GM23338 (cell line): ENCODE data around the gene JOSD2.
"Not testable (repeated sequence)": the region's sequence is repeated elsewhere in the genome, so short reads cannot be mapped to it uniquely, and the experiment has no call there.

ENCODE experiments used
- CREB1 ChIP-seq: fragments of 250-450 bp; sonication (Bioruptor Pico); IDR thresholded peaks from 2 replicates; pipeline ENCODE4 v1.5.0; 2020; ENCODE audit warnings: low read depth, mild to moderate bottlenecking, moderate library complexity
- EZH2 ChIP-seq: fragments of 200-600 bp; sonication (generic); IDR thresholded peaks from one replicate; pipeline ENCODE4 v1.8.0; 2017; ENCODE audit warnings: antibody characterized with exemption, mild to moderate bottlenecking, low read depth; ENCODE audit not compliant: unreplicated experiment
- EZH2phosphoT487 ChIP-seq: fragments of 200-600 bp; sonication (generic); IDR thresholded peaks from one replicate; pipeline ENCODE4 v1.8.1; 2018; ENCODE audit warnings: antibody characterized with exemption; ENCODE audit not compliant: unreplicated experiment
- JUNB ChIP-seq: IDR thresholded peaks from one replicate; pipeline ENCODE4 v1.6.1; 2016; ENCODE audit warnings: antibody characterized with exemption; ENCODE audit not compliant: unreplicated experiment
- POLR2AphosphoS5 ChIP-seq: IDR thresholded peaks from 2 replicates; pipeline ENCODE4 v1.6.1; 2016; ENCODE audit warnings: antibody characterized with exemption, low read depth
- ZNF331 ChIP-seq: fragments of 250-450 bp; sonication (Bioruptor Pico); IDR thresholded peaks from 2 replicates; pipeline ENCODE4 v1.5.0; 2020; ENCODE audit warnings: low read depth, mild to moderate bottlenecking, moderate library complexity
- TF ChIP-seq, protein P1 (sequence below), 2 experiments: fragments of 200-600 bp in 1 of 2; sonication (generic) in 1 of 2; conservative IDR thresholded peaks; 2 replicates each; pipeline versions ENCODE4 v1.5.1 to v1.6.1; 2016 to 2017; ENCODE audit warnings: antibody characterized with exemption in 2 of 2, low read depth in 2 of 2, mild to moderate bottlenecking in 2 of 2, moderate library complexity in 1 of 2
- TF ChIP-seq, protein P2 (sequence below): IDR thresholded peaks from one replicate; pipeline ENCODE4 v1.6.1; 2018; ENCODE audit warnings: antibody characterized with exemption; ENCODE audit not compliant: unreplicated experiment

GRCh38 chr19:50528052-50528451, 17.1 kb upstream of the JOSD2 start:
- not testable (repeated sequence) for TF ChIP-seq EZH2; POLR2AphosphoS5; ZNF331; CREB1 (CRISPR knock-in tag); EZH2phosphoT487; JUNB
- TF ChIP-seq, protein P1, sequence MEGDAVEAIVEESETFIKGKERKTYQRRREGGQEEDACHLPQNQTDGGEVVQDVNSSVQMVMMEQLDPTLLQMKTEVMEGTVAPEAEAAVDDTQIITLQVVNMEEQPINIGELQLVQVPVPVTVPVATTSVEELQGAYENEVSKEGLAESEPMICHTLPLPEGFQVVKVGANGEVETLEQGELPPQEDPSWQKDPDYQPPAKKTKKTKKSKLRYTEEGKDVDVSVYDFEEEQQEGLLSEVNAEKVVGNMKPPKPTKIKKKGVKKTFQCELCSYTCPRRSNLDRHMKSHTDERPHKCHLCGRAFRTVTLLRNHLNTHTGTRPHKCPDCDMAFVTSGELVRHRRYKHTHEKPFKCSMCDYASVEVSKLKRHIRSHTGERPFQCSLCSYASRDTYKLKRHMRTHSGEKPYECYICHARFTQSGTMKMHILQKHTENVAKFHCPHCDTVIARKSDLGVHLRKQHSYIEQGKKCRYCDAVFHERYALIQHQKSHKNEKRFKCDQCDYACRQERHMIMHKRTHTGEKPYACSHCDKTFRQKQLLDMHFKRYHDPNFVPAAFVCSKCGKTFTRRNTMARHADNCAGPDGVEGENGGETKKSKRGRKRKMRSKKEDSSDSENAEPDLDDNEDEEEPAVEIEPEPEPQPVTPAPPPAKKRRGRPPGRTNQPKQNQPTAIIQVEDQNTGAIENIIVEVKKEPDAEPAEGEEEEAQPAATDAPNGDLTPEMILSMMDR (conservative IDR thresholded peaks at IDR 0.05; ENCODE audit: low read depth in 2 of 2): not testable (repeated sequence)
- TF ChIP-seq, protein P2, sequence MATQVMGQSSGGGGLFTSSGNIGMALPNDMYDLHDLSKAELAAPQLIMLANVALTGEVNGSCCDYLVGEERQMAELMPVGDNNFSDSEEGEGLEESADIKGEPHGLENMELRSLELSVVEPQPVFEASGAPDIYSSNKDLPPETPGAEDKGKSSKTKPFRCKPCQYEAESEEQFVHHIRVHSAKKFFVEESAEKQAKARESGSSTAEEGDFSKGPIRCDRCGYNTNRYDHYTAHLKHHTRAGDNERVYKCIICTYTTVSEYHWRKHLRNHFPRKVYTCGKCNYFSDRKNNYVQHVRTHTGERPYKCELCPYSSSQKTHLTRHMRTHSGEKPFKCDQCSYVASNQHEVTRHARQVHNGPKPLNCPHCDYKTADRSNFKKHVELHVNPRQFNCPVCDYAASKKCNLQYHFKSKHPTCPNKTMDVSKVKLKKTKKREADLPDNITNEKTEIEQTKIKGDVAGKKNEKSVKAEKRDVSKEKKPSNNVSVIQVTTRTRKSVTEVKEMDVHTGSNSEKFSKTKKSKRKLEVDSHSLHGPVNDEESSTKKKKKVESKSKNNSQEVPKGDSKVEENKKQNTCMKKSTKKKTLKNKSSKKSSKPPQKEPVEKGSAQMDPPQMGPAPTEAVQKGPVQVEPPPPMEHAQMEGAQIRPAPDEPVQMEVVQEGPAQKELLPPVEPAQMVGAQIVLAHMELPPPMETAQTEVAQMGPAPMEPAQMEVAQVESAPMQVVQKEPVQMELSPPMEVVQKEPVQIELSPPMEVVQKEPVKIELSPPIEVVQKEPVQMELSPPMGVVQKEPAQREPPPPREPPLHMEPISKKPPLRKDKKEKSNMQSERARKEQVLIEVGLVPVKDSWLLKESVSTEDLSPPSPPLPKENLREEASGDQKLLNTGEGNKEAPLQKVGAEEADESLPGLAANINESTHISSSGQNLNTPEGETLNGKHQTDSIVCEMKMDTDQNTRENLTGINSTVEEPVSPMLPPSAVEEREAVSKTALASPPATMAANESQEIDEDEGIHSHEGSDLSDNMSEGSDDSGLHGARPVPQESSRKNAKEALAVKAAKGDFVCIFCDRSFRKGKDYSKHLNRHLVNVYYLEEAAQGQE: not testable (repeated sequence)
